NCI-H510A (cell line): ENCODE results near the gene ATP5MK.
"Not testable (repeated sequence)": the region's sequence is repeated elsewhere in the genome, so short reads cannot be mapped to it uniquely, and the experiment has no call there.

Source experiments
- DNase-seq: peaks from one replicate; lab custom pipeline; 2025; lab: John Stamatoyannopoulos, UW

The ATP5MK gene

DNA sequence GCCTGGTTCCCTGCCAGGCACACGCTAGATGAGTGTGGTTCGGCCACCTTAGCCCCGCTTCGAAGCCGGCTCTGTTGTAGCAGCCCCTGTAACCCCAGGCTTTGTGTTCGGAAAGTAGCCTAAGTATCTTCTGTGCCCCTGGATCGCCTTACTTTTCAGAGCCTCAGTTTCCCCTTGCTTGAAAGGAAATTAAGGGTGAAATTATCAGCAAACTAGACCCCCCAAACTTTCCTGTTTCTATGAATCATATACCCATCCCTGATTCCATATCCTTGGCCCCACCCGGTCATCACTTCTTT is 463 bp upstream of the ATP5MK start:
- no peak for DNase-seq

DNA sequence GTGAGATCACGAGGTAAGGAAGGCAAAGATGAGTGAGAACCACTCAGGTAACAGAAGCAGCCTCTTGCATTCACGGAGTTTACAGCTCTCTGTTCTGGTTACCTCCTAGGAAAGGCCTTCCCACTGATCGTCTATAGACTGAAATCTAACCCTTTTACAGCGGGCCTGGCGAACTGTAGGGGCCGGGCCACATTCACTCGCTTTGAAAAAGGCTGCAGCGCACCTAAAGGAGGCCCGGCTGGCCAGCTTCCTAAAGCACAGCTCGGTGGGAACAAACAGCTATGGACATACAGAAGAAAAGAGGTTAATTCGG is 565 bp downstream of the ATP5MK start:
- DNase-seq: peak; percentile 2

DNA sequence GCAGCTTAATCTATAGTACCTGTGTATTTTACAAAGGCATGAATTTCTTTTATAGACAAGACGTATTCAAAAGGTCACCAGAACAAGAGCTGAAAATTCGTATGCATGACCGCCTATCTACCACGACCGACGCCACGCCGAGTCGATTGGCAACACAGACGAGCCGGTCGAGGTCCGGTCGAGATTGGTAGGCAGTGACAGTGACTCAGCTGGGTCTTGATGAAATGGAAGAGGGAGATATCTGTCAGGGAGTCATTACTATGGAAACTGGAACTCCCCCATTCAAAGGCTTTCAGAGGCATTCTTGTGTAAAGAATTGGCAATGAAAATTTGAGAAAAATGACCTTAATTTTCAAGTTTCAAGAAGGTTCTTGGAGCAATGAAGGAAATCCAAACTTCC is 2.1 kb downstream of the ATP5MK start:
- no peak for DNase-seq

DNA sequence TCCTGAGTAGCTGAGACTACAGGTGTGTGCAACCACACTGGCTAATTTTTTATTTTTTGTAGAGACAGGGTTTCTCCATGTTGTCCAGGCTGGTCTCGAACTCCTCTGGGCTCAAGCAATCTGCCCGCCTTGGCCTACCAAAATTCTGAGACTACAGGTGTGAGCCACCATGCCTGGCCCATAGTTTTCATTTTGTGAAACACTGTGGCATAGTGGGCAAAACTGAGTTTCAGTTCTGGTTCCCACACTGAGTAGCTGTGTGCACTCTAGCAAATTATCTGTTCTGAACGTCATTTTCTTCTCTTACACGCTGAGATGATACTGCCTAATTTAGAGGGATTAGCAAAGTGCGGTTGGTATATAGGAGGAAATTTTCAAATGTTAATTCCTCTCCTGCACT is 13.5 kb downstream of the ATP5MK start:
- no peak for DNase-seq

DNA sequence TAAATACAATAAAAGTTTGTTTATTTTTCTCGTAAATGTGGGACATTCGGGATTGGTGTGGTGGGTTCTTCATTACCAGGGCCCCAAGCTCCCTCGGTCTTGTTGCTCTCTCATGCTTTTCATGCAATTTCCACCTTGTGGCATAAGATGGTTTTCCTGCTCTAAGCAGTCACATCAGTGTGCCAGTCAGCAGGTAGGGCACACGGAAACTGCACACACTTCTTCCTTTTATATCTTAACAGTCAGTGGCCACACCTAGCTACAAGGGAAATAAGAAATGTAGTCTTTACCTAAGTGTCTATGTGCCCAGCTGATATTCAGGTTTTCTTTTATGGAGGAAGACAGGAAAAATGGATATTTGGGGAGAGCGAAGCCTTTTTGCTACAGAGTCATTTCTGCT is 22.0 kb downstream of the ATP5MK start:
- DNase-seq: no peak

DNA sequence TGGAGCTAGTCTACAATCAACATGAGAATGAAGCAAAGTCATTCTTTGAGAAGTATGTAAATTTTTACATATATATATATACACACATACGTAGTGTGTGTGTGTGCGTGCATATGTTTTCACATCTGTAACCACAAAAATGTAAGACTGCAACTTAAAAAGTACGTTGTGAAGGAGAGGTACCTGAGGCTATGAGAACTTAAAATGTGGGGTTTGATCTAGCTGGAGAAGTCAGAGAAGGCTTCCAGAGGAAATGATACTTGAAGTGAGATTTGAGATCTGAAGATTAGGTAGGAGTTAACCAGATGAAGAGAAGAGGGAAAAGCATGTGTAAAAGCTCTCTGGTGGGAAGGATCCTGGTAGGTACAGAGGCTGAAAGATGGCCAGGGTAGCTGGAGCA is 22.7 kb downstream of the ATP5MK start:
- DNase-seq: no peak

DNA sequence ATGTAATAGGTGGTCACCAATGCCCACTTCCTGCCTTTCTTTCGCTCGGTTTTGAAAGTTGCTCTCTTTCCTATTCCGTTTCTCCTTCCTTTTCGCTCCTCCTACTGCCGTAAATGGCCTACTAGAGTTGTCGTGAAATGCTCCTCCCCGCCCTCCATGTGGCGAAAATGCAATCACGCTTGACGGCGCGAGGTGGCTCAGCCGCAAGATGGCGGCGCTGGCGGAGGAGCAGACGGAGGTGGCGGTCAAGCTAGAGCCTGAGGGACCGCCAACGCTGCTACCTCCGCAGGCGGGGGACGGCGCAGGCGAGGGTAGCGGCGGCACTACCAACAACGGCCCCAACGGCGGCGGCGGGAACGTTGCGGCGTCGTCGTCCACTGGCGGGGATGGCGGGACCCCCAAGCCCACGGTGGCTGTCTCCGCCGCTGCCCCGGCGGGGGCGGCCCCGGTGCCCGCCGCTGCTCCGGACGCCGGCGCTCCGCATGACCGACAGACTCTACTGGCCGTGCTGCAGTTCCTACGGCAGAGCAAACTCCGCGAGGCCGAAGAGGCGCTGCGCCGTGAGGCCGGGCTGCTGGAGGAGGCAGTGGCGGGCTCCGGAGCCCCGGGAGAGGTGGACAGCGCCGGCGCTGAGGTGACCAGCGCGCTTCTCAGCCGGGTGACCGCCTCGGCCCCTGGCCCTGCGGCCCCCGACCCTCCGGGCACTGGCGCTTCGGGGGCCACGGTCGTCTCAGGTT is 28.3 kb downstream of the ATP5MK start, which contains the start of gene TAF5:
TSS of gene TAF5 (plus strand) at position 195 of the 737 bp plus-strand sequence. CDS start at position 209, 14 bp downstream.
- peak; percentile 93 for DNase-seq

DNA sequence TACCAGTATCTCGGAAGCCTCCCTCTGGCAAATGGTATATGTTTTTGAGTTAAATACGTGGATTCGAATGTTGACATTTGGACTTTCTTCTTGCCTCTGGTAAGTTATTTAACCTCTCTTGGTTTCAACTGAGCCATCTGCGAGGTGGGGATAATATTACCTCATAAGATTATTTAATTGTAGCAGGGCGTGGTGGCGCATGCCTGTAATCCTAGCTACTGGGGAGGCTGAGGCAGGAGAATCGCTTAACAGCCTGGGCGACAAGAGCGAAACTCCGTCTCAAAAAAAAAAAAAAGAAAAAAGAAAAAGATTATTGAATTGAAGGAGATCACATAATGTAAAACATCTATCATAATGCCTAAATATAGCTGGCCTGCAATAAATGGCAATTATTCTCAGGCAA is 28.9 kb downstream of the ATP5MK start:
- DNase-seq: no peak

DNA sequence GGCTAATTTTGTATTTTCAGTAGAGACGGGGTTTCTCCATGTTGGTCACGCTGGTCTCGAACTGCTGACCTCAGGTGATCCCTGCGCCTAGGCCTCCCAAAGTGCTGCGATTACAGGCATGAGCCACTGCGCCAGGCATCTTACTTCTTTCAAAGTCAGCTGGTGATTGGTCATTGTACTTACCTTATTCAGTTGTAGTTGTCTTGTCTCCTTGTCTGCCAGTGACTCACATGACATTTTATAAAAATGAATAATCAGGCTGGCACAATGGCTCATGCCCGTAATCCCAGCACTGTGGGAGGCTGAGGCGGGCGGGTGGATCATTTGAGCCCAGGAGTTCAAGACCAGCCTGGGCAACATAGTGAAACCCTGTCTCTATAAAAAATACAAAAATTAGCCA is 35.5 kb downstream of the ATP5MK start:
- not testable (repeated sequence) for DNase-seq

DNA sequence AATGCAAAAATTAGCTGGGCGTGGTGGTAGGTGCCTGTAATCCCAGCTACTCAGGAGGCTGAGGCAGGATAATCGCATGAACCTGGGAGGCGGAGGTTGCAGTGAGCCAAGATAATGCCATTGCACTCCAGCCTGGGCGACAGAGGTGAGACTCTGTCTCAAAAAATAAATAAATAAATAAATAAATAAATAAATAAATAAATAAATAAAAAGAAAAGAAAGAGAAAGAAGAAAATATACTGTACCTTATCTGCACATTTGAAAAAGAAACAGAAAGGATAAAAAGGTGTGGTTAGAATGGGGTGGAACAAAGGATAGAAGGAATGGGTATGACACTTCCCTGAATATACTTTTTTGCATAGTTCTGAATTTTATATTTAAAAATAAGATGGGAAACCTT is 36.8 kb downstream of the ATP5MK start:
- not testable (repeated sequence) for DNase-seq

DNA sequence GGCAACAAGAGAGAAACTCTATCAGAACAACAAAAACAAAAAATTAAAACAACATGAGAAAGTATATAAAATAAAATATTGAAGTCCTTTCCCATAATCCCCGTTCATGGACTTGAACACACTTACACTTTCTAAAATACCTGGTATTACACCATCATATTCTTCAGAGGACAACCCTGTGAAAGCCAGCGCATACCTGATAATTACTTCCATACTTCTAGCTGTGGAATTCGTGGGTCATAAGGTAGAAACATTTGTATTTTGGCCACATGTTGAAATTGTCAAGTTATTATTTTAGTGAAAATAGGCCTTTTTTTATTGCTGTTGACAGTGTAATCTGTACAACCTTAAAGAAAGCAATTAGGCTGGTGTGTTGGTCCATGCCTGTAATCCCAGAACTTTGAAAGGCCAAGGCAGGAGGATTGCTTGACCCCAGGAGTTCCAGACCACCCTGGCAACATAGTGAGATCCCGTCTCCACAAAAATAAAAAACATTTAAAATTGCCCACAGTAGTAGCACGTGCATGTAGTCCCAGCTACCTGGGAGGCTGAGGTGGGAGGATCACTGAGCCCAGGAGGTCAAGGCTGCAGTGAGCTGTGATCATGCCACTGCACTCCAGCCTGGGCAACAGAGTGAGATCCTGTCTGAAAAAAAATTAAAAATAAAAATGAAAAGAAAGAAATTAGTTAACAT is 40.2 kb downstream of the ATP5MK start:
- DNase-seq: no peak

DNA sequence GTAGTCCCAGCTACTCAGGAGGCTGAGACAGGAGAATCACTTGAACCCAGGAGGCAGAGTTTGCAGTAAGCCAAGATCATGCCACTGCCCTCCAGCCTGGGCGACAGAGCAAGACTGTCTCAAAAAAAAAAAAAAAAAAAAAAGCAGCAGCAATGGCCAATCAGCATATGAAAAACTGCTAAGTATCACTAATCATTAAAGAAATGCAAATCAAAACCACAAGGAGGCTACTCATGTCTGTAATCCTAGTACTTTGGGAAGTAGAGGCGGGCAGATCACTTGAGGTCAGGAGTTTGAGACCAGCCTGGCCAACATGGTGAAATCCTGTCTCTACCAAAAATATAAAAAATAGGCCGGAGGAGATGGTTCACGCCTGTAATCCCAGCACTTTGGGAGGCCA is 41.7 kb downstream of the ATP5MK start:
- DNase-seq: not testable (repeated sequence)

DNA sequence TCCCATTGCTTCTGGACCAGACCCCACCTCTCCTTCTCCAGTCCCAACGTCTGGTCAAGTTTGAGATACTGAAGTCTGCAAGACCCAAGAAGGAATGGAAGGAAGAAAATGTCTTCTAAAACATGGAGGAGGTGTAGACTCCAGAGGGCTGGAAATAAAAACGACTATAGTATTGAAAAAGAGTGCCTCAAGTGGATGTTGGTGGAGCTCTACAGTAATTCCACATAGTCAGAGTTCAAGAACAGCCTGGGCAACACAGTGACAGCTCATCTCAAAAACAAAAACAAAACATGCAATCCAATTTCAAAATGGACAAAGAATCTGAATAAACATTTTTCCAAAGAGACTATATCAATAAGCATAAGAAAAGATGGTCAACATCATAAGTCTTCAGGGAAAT is 43.0 kb downstream of the ATP5MK start:
- DNase-seq: no peak

DNA sequence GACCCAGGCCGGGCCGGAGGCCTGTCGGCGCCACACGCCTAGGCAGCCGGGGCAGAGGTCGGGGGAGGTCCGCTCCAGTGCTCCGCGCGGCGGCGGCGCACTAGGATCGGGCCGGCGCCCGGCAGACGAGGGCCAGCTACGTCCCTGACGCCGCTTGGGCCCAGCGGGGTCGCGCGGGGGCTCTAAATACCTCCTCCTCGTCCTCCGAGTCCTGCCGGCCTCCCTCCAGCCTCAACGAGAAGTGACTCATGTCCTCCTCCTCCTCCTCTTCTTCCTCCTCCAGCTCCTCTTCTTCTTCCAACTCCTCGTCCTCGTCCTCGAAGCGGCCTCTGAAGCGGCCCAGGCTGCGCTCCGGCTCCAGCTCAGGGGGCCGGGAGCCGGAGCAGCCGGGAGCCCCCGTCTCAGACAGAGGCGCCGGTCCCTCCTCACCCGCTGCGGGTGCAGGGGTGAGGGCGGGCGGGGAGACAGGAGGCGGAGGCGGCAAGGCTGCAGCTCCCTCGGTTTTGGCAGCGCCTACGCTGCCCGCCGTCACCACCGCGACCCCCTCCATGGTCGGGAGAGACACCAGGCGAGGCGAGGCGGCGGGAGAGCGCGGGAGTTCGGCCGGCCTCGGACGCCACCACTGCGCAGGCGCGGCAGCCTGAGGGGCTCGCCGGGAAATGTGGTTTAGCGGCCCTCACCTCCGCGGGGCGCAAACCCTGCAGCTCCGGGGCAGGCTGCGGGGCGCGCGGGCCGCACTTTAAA is 45.6 kb downstream of the ATP5MK start, which contains the start of gene PCGF6:
TSS of gene PCGF6 (minus strand) at position 624 of the 744 bp plus-strand sequence. CDS start at position 550, 74 bp downstream.
- DNase-seq: peak; percentile 77

DNA sequence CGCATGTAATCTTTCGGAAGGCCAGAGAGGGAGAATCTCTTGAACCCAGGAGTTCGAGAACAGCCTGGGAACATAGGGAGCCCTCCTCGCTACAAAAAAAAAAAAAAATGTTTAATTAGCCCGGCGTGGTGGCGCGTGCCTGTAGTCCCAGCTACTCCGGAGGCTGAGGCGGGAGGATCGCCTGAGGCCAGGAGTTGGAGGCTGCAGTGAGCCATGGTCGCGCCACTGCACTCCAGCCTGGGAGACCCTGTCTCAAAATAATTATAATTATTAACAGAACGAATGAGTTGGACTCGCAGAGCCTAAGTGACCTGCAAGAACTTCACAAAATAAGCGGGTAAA is 46.1 kb downstream of the ATP5MK start:
- no peak for DNase-seq
